ENCODE results near the gene BCL2L2.

GRCh38 chr14:23321572-23322547, 15.2 kb downstream of the BCL2L2 start:
- no peak for TF ChIP-seq CTCF (IDR thresholded peaks at IDR 0.05; ENCODE audit: low read depth, low read length, poor library complexity, severe bottlenecking)
- TF ChIP-seq EZH2phosphoT487 (IDR thresholded peaks at IDR 0.05; ENCODE audit: borderline replicate concordance, low read length), result no peak
